Gastroesophageal sphincter (tissue), 4 donors: Measurements from ENCODE around the gene KRT83. TPM values are rescaled to one million over a fixed set of nuclear protein-coding genes. Genes with fewer than 3 reads are reported as not detected.

ENCODE experiments used
- ATAC-seq: fragments of 150-250 bp; one replicate; pipeline ENCODE4 v1.9.1; 2016; ENCODE audit warnings: mild to moderate bottlenecking, moderate library complexity
- H3K27ac ChIP-seq, 4 donors: fragments of 200-600 bp; sonication (generic) in 3 of 4; 1 replicate in 3 of 4; 2 replicates in 1 of 4; pipeline ENCODE4 v1.5.1; 2016 to 2019
- H3K27me3 ChIP-seq: fragments of 200-600 bp; sonication (generic); one replicate; pipeline ENCODE4 v1.5.1; 2019
- H3K36me3 ChIP-seq, 2 donors: fragments of 200-600 bp; sonication (generic); one replicate each; pipeline ENCODE4 v1.5.1; 2019; ENCODE audit warnings: control low read depth in 1 of 2
- H3K4me1 ChIP-seq, 3 donors: fragments of 200-600 bp; sonication (generic); 1 replicate in 2 of 3; 2 replicates in 1 of 3; pipeline ENCODE4 v1.5.1; 2016 to 2019; ENCODE audit warnings: control low read depth in 2 of 3
- H3K4me3 ChIP-seq, 2 donors: fragments of 200-600 bp; sonication (generic); one replicate each; pipeline ENCODE4 v1.5.1; 2019; ENCODE audit warnings: mild to moderate bottlenecking in 1 of 2, moderate library complexity in 1 of 2
- H3K9me3 ChIP-seq, 3 donors: fragments of 200-600 bp; sonication (generic); one replicate each; pipeline ENCODE4 v1.5.1; 2017 to 2019; ENCODE audit warnings: control low read depth in 2 of 3
- EP300 ChIP-seq: sonication (generic); formaldehyde crosslinking; IDR thresholded peaks from one replicate; pipeline ENCODE4 v1.6.1; 2017; ENCODE audit warnings: antibody characterized with exemption, mild to moderate bottlenecking
- POLR2A ChIP-seq, 2 donors: fragments of 450-650 bp; IDR thresholded peaks; one replicate each; pipeline ENCODE4 v1.6.1; 2017; ENCODE audit warnings: antibody characterized with exemption in 2 of 2, mild to moderate bottlenecking in 2 of 2, moderate library complexity in 1 of 2
- POLR2AphosphoS5 ChIP-seq: sonication (generic); formaldehyde crosslinking; IDR thresholded peaks from one replicate; pipeline ENCODE4 v1.6.1; 2017; ENCODE audit warnings: antibody characterized with exemption
- WGBS, 2 donors: methylation state at CpG; one replicate each; pipeline ENCODE4 v1.1.5; 2018; ENCODE audit warnings: low coverage in 1 of 2; 5-methylcytosine and 5-hydroxymethylcytosine counted together
- total RNA-seq, 4 donors: library from RNA; depleted of rRNA; stranded (reverse); fragments of >200 nt; gene quantifications; one replicate each; pipeline ENCODE4 v1.1.0, GENCODE V29; 2016
- TF ChIP-seq, protein P1 (sequence below), 4 experiments: fragments of 200-600 bp in 2 of 4; fragments of 450-650 bp in 2 of 4; sonication (generic) in 1 of 4; IDR thresholded peaks; one replicate each; pipeline ENCODE4 v1.5.1; 2017 to 2019; ENCODE audit warnings: antibody characterized with exemption in 4 of 4, mild to moderate bottlenecking in 2 of 4, moderate library complexity in 2 of 4

Gene KRT83
- total RNA-seq, 4 donors from 2014 or later: not detected

DNA sequence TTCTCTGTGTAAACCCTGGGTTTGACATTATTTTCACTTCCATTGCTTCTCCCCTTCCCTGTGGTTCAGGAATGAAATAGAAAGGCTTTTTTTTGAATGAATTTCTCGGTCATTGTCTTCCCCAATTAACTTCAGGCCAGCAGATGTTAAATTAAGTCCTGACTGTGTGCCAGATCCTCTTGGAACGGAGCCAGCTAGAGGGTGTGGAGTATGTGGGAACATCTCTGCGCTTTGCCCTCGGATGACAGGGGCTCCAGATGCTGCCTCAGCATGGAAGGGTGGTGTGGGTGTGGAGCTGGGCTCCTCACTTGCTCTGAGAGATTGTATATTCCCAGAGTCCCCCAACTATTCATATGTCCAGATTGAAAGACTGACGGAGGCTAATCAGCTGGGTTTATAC is 33.0 kb upstream of the KRT83 start:
- Histone ChIP-seq H3K4me1 (peaks cover 0 to 8% (median 0%) of the 10 kb centered on the region in 3 donors), H3K36me3 (no peaks in the 10 kb centered on the region), H3K4me3 (no peak overlapping the region), H3K27ac (no peak overlapping the region), H3K27me3 (peaks cover 23% of the 10 kb centered on the region), H3K9me3 (no peaks in the 10 kb centered on the region)
- WGBS, 2 donors: 28 to 42% methylated on average over 5 of the region's 5 CpGs
- ATAC-seq: no peak
- TF ChIP-seq POLR2A (IDR thresholded peaks at IDR 0.05): no peak

DNA sequence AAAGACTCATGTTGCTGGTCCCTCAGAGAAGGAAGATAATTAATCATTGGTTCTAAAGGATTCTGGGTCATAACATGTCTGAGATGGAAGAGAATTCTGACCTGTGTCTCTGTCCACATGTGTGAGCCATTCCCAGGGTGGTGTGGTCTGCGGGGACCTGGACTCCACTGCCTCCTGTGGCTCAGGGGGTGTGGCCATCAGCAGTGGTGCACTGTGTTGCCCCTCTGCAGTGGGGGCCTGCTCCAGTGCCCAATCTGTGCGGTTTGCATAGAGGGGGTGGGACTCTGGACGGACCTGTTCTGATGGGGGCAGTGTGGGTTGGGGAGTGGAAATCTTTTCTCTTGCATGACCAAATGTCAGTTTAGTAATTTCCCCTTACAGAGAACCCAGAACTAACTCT is 32.6 kb upstream of the KRT83 start:
- peaks cover 23% of the 10 kb centered on the region for H3K27me3 ChIP-seq
- H3K36me3 ChIP-seq: no peaks in the 10 kb centered on the region
- 75% methylated on average over 2 of the region's 3 CpGs; no CpG with 5 or more reads in 1 of the 2 donors for WGBS, 2 donors
- ATAC-seq: no peak
- TF ChIP-seq EP300 (no peak), POLR2AphosphoS5 (no peak), POLR2A (IDR thresholded peaks at IDR 0.05) (no peak)
- TF ChIP-seq, protein P1, sequence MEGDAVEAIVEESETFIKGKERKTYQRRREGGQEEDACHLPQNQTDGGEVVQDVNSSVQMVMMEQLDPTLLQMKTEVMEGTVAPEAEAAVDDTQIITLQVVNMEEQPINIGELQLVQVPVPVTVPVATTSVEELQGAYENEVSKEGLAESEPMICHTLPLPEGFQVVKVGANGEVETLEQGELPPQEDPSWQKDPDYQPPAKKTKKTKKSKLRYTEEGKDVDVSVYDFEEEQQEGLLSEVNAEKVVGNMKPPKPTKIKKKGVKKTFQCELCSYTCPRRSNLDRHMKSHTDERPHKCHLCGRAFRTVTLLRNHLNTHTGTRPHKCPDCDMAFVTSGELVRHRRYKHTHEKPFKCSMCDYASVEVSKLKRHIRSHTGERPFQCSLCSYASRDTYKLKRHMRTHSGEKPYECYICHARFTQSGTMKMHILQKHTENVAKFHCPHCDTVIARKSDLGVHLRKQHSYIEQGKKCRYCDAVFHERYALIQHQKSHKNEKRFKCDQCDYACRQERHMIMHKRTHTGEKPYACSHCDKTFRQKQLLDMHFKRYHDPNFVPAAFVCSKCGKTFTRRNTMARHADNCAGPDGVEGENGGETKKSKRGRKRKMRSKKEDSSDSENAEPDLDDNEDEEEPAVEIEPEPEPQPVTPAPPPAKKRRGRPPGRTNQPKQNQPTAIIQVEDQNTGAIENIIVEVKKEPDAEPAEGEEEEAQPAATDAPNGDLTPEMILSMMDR (IDR thresholded peaks at IDR 0.05): no peak
- no peak overlapping the region for H3K27ac ChIP-seq
- peaks cover 0 to 8% (median 0%) of the 10 kb centered on the region in 3 donors for H3K4me1 ChIP-seq
- no peaks in the 10 kb centered on the region for H3K9me3 ChIP-seq
- H3K4me3 ChIP-seq: no peak overlapping the region

DNA sequence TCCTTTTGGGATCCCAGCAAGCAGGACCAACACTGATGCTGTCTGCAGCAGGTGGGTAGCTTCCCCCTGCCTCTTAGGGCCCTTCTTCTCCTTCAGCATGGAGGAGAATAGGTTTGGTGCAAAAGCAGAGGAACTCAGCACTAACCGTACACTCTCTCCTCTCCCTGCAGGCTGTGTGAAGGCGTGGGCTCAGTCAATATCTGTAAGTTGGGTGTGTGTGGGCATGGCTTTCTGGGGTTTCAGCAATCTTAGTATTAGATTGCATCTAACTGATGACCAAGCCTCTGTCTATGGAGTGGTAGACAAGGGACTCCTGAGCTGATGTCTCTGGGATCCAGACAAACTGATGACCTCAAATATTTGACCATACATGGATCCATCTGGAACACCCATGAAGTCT is 31.8 kb upstream of the KRT83 start:
- TF ChIP-seq EP300 (no peak), POLR2A (IDR thresholded peaks at IDR 0.05) (no peak), POLR2AphosphoS5 (no peak)
- TF ChIP-seq, protein P1 (IDR thresholded peaks at IDR 0.05): no peak
- Histone ChIP-seq H3K4me3 (no peak overlapping the region), H3K36me3 (no peaks in the 10 kb centered on the region), H3K4me1 (peaks cover 0 to 8% (median 0%) of the 10 kb centered on the region in 3 donors), H3K9me3 (no peaks in the 10 kb centered on the region), H3K27me3 (peaks cover 23% of the 10 kb centered on the region), H3K27ac (no peak overlapping the region)
- WGBS, 2 donors: 70 to 80% methylated on average over 1 to 2 of the region's 2 CpGs
- no peak for ATAC-seq

DNA sequence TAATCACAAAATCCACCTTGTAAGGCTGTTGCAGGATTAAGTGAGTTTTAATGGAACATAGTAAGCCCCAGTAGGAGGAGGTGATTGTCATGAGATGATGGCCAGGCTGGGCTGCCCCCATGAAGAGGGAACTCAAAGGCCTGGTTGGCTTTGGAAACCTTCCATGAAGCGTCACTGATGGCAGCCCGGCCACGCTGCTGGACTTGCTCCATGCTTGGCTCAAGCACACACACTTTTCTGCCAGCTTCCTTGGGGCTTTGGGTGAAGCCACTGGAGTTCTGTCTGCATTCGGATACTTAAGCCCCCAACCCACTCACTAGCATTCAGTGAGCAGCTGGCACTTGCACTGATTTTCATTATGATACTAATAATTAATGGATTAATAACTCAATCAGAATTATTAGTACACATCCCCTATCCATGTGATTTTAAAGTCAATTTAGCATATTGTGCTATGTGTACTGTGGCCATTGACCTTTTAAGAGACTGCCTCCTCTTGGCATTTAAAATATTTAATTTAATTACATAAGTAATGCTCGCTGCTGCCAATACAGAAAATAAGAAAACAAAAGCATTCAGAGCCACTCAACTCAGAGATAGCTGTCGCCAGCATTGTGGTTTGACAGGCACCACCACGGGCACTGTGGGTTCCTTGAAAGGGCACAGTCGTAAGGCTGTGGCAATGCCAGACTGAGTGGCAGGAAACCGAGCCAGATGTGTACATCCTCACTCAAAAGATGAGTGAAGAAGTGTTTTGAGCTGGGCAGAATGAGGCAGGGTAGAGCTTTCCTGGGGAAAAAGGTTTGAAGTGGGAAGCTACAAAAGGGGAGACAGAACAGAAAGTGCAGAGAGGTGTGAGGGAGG is 30.2 kb upstream of the KRT83 start:
- 43 to 54% methylated on average over 8 to 9 of the region's 9 CpGs for WGBS, 2 donors
- no peak for ATAC-seq
- H3K27ac ChIP-seq: no peak overlapping the region

DNA sequence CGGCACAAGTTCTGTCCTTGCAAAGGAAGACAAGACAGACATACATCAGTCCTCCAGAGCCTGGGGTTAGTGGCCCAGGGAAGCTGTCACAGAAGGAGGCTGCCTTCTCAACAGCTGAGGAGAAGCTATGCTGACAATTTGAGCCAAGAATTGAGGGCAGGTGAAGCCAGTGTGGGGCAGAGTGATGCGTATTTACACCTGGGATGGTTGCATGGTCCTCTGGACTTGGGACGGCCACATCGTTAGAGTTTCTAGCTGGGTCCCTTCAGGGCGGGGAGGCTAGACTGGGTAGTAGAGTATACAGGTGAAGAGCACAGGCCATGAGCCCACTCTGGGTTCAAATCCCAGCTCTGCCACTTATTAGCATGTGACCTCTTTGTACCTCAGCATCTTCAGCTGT is 29.6 kb upstream of the KRT83 start:
- Histone ChIP-seq H3K36me3 (no peaks in the 10 kb centered on the region), H3K27ac (no peak overlapping the region), H3K9me3 (no peaks in the 10 kb centered on the region), H3K27me3 (peaks cover 10% of the 10 kb centered on the region), H3K4me3 (no peak overlapping the region), H3K4me1 (peaks cover 0 to 8% (median 0%) of the 10 kb centered on the region in 3 donors)
- ATAC-seq: no peak
- TF ChIP-seq POLR2AphosphoS5: no peak
- TF ChIP-seq POLR2A (IDR thresholded peaks at IDR 0.05): no peak
- TF ChIP-seq, protein P1 (IDR thresholded peaks at IDR 0.05): no peak
- no peak for TF ChIP-seq EP300
- WGBS, 2 donors: 80 to 94% methylated on average over 2 to 5 of the region's 5 CpGs

More for the DNA sequence above, 30.2 kb upstream of the KRT83 start:
- H3K27me3 ChIP-seq: peaks cover 16% of the 10 kb centered on the region
- peaks cover 0 to 8% (median 0%) of the 10 kb centered on the region in 3 donors for H3K4me1 ChIP-seq
- no peak overlapping the region for H3K4me3 ChIP-seq
- H3K36me3 ChIP-seq: no peaks in the 10 kb centered on the region
- no peaks in the 10 kb centered on the region for H3K9me3 ChIP-seq
- TF ChIP-seq, protein P1 (IDR thresholded peaks at IDR 0.05): no peak
- TF ChIP-seq POLR2A (IDR thresholded peaks at IDR 0.05) (no peak), POLR2AphosphoS5 (no peak), EP300 (no peak)
